K562 (cell line): ENCODE results near the gene ANKRD44. TPM values are rescaled to one million over a fixed set of nuclear protein-coding genes. Genes with fewer than 3 reads are reported as not detected.

Source experiments
- ATAC-seq: fragments of 200-7000 bp; cut with Tn5 transposase; 3 replicates; pipeline ENCODE4 v1.9.1; 2020; ENCODE audit warnings: moderate library complexity
- BruUV-seq: library from RNA; stranded (reverse); fragments of 400-500 nt; replicated peaks from 2 replicates; lab custom pipeline; 2021; lab: Mats Ljungman, UMichigan
- CTCF ChIA-PET: fragments of 300-600 bp; formaldehyde crosslinking; extraction: SDS; loops from one replicate; lab custom pipeline; 2021; ENCODE audit warnings: low intra/inter-chr PET ratio; lab: Yijun Ruan, JAX
- POLR2A ChIA-PET: fragments of 300-600, 350-650 bp; sonication (Branson Sonifier 250); formaldehyde crosslinking; extraction: SDS; loops from one replicate; lab custom pipeline; 2021; ENCODE audit warnings: antibody characterized with exemption, inconsistent platforms; lab: Yijun Ruan, JAX
- DNase-seq, 4 experiments: peaks; one replicate each; pipeline versions ENCODE4 v3.0.0 to v3.0.0-alpha.2; 2011 to 2018; ENCODE audit warnings: low spot score in 3 of 4, mixed read lengths in 3 of 4; ENCODE audit errors: extremely low read depth in 1 of 4
- FAIRE-seq: peaks from 2 replicates; lab custom pipeline; 2011; peaks lifted over from hg19 to GRCh38; lab: Jason Lieb, UNC
- H2AFZ ChIP-seq: 2 replicates; pipeline ENCODE4 v1.6.0; 2011; ENCODE audit warnings: low read depth, low read length, control low read depth, inconsistent platforms
- H3K27ac ChIP-seq: fragments of 200-600 bp; 3 replicates; pipeline ENCODE4 v1.8.0; 2011; ENCODE audit warnings: low read depth, mild to moderate bottlenecking, control low read depth, inconsistent platforms, low read length, moderate library complexity, mixed read lengths; ENCODE audit errors: extremely low read depth
- H3K27me3 ChIP-seq, 2 experiments: fragments of 300-600 bp in 1 of 2; 2 replicates in 1 of 2; 3 replicates in 1 of 2; pipeline versions ENCODE4 v1.6.0 to v1.8.0; 2011; ENCODE audit warnings: inconsistent platforms in 2 of 2, low read length in 2 of 2, mild to moderate bottlenecking in 1 of 2, mixed read lengths in 1 of 2, moderate library complexity in 1 of 2; ENCODE audit not compliant: control insufficient read depth in 2 of 2, insufficient read depth in 2 of 2
- H3K36me3 ChIP-seq: fragments of 300-600 bp; 3 replicates; pipeline ENCODE4 v1.8.0; 2011; ENCODE audit warnings: mild to moderate bottlenecking, low read length, inconsistent platforms; ENCODE audit not compliant: control insufficient read depth, insufficient read depth
- H3K4me1 ChIP-seq, 2 experiments: fragments of 200-600 bp in 1 of 2; replicated peaks in 1 of 2; 2 replicates in 1 of 2; 3 replicates in 1 of 2; pipeline versions ENCODE4 v1.5.1 to v1.8.0; 2011; ENCODE audit warnings: inconsistent platforms in 2 of 2, low read length in 2 of 2, mild to moderate bottlenecking in 1 of 2, mixed read lengths in 1 of 2, moderate library complexity in 1 of 2; ENCODE audit not compliant: control insufficient read depth in 2 of 2, insufficient read depth in 2 of 2
- H3K4me2 ChIP-seq: 2 replicates; pipeline ENCODE4 v1.6.1; 2011; ENCODE audit warnings: low read length, control low read depth, inconsistent platforms, mixed read lengths; ENCODE audit not compliant: insufficient read depth
- H3K4me3 ChIP-seq: fragments of 200-600 bp; sonication (generic), shearing (Covaris generic); 2 replicates; pipeline ENCODE4 v1.5.1; 2016; ENCODE audit warnings: control low read depth, inconsistent platforms
- H3K79me2 ChIP-seq: fragments of 200-600 bp; 3 replicates; pipeline ENCODE4 v1.8.0; 2011; ENCODE audit warnings: low read length, inconsistent platforms; ENCODE audit not compliant: control insufficient read depth, insufficient read depth
- H3K9ac ChIP-seq, 2 experiments: 2 replicates each; pipeline versions ENCODE4 v1.6.0 to v1.6.1; 2011; ENCODE audit warnings: low read depth in 2 of 2, low read length in 2 of 2, control low read depth in 1 of 2, inconsistent platforms in 1 of 2, mild to moderate bottlenecking in 1 of 2, mixed read lengths in 1 of 2; ENCODE audit not compliant: insufficient read depth in 1 of 2
- H3K9me1 ChIP-seq: one replicate; pipeline ENCODE4 v1.6.0; 2011; ENCODE audit warnings: inconsistent platforms, mild to moderate bottlenecking, low read length, moderate library complexity; ENCODE audit not compliant: control insufficient read depth, insufficient read depth
- H3K9me3 ChIP-seq: replicated peaks from 2 replicates; pipeline ENCODE4 v1.5.1; 2011; ENCODE audit warnings: low read depth, low read length, inconsistent platforms; ENCODE audit not compliant: control insufficient read depth, insufficient read depth
- H4K20me1 ChIP-seq: replicated peaks from 2 replicates; pipeline ENCODE4 v1.6.1; 2011; ENCODE audit warnings: low read length, inconsistent platforms, mixed read lengths; ENCODE audit not compliant: control insufficient read depth, insufficient read depth
- BCL6 ChIP-seq: fragments of 250-450 bp; sonication (Bioruptor Pico); IDR thresholded peaks from 2 replicates; pipeline ENCODE4 v1.4.0; 2020
- BMI1 ChIP-seq: fragments of 150-350 bp; IDR thresholded peaks from 2 replicates; pipeline ENCODE4 v1.6.1; 2014; ENCODE audit warnings: low read length
- ILK ChIP-seq: fragments of 450-650 bp; IDR thresholded peaks from 2 replicates; pipeline ENCODE4 v1.6.1; 2016; ENCODE audit warnings: missing genetic modification characterization, low read depth, mild to moderate bottlenecking, missing compliant biosample characterization, moderate library complexity, borderline replicate concordance
- LCOR ChIP-seq: sonication (generic); formaldehyde crosslinking; IDR thresholded peaks from 2 replicates; pipeline ENCODE4 v1.8.0; 2022; ENCODE audit warnings: mild to moderate bottlenecking, missing genetic modification reagents
- NR3C1 ChIP-seq: sonication (generic); formaldehyde crosslinking; IDR thresholded peaks from 2 replicates; pipeline ENCODE4 v1.8.1; 2022; ENCODE audit warnings: missing genetic modification reagents
- PREB ChIP-seq: sonication (generic); formaldehyde crosslinking; IDR thresholded peaks from 2 replicates; pipeline ENCODE4 v1.8.1; 2023; ENCODE audit warnings: mild to moderate bottlenecking, missing genetic modification reagents
- PYGO2 ChIP-seq: fragments of 450-650 bp; IDR thresholded peaks from 2 replicates; pipeline ENCODE4 v1.6.1; 2016; ENCODE audit warnings: mild to moderate bottlenecking, missing genetic modification characterization, moderate library complexity, missing compliant biosample characterization
- RAD21 ChIP-seq, 2 experiments: fragments of 250-450 bp in 1 of 2; fragments of 450-650 bp in 1 of 2; sonication (Bioruptor Pico) in 1 of 2; formaldehyde crosslinking in 1 of 2; IDR thresholded peaks in 1 of 2; conservative IDR thresholded peaks in 1 of 2; 2 replicates each; pipeline versions ENCODE4 v1.4.0 to v1.8.0; 2020 to 2022; ENCODE audit warnings: mild to moderate bottlenecking in 2 of 2, moderate library complexity in 1 of 2
- RUNX1 ChIP-seq: sonication (generic); IDR thresholded peaks from 2 replicates; pipeline ENCODE4 v1.6.1; 2016; ENCODE audit warnings: antibody characterized with exemption, low read depth
- SMAD1 ChIP-seq: fragments of 150-350 bp; IDR thresholded peaks from 2 replicates; pipeline ENCODE4 v1.6.1; 2014; ENCODE audit warnings: low read length, low read depth; ENCODE audit not compliant: partially characterized antibody
- UBTF ChIP-seq, 2 experiments: IDR thresholded peaks; 2 replicates each; pipeline ENCODE4 v1.6.1; 2012; ENCODE audit warnings: improper control_type of control experiment in 2 of 2, low read depth in 2 of 2, low read length in 2 of 2, borderline replicate concordance in 1 of 2
- XRCC4 ChIP-seq: IDR thresholded peaks from one replicate; pipeline ENCODE4 v1.6.1; 2011; ENCODE audit not compliant: insufficient read depth, insufficient read length; ENCODE audit errors: extremely low read depth
- ZFP91 ChIP-seq: sonication (generic); formaldehyde crosslinking; IDR thresholded peaks from 2 replicates; pipeline ENCODE4 v1.8.0; 2022; ENCODE audit warnings: mild to moderate bottlenecking, missing genetic modification reagents
- WGBS: fragments of 100-300 bp; shearing (Covaris generic); methylation state at CpG from one replicate; pipeline ENCODE4 v1.1.6; 2016; ENCODE audit warnings: low coverage, mixed read lengths; ENCODE audit not compliant: insufficient coverage; ENCODE audit errors: missing lambda C conversion rate; 5-methylcytosine and 5-hydroxymethylcytosine counted together
- in situ Hi-C: fragments of 300-500 bp; cut with MboI; formaldehyde crosslinking; loops from 4 replicates; pipeline ENCODE4 v1.15.0; 2018; ENCODE audit warnings: inconsistent platforms, mixed read lengths
- intact Hi-C: fragments of 100-400 bp; cut with micrococcal nuclease; formaldehyde crosslinking; loops from 2 replicates; pipeline ENCODE4 v1.14.2; 2022
- polyA plus RNA-seq, 8 experiments: library from polyadenylated mRNA; depleted of rRNA in 4 of 8; stranded (reverse) in 5 of 8; unstranded in 3 of 8; fragments of >200 nt; fragmentation: Nextera tagmentation in 2 of 8; fragmentation: Illumina TruSeq in 1 of 8; extraction: Ambion mirVana in 2 of 8; extraction: Trizol in 1 of 8; gene quantifications; 2 replicates each; pipeline versions ENCODE4 v1.2.1 to v1.2.3, GENCODE V29; 2011 to 2014; ENCODE audit warnings: inconsistent platforms in 1 of 8, missing spikeins in 1 of 8
- total RNA-seq, 7 experiments: library from RNA; depleted of rRNA in 6 of 7; stranded (reverse); fragments of >200 nt in 6 of 7; fragmentation: Illumina TruSeq in 2 of 7; extraction: Trizol in 2 of 7; gene quantifications; 2 replicates each; pipeline versions ENCODE4 v1.2.1 to v1.2.3, GENCODE V29; 2011 to 2021; ENCODE audit warnings: low replicate concordance in 1 of 7
- TF ChIP-seq, protein P1 (sequence below): fragments of 450-650 bp; formaldehyde crosslinking; IDR thresholded peaks from 2 replicates; pipeline ENCODE4 v1.4.0; 2022; ENCODE audit warnings: missing genetic modification characterization
- TF ChIP-seq, protein P2 (sequence below): fragments of 250-450 bp; sonication (Bioruptor Pico); IDR thresholded peaks from 2 replicates; pipeline ENCODE4 v1.8.0; 2022; ENCODE audit warnings: moderate library complexity, mild to moderate bottlenecking, inconsistent platforms

Gene ANKRD44
- total and polyA plus RNA-seq, 9 of the 15 experiments (the other 6 are each of a cell fraction or from before 2014, with no cell fraction given): 0.03 to 0.64 (median 0.07) TPM; not detected in 3

DNA sequence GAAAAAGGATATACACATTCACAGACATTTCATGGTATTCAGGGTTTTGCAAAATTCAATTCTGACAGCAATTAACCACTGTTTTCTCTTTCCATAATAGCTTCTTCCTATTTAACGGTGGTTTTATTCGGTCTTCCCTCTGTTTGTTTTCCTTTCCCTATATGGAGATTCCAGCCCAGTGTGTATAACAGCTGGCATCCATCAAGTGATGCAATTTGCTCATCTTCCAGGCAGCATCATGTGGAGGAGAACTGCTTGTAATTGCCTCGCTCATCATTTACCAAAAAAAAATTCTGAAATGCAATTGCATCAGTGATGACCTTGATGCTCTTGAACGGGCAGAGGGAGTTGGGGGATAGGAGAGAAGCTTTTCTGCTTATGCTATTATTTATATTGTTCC is 218.1 kb downstream of the ANKRD44 start:
- CTCF ChIA-PET: no interaction called here
- Histone ChIP-seq H3K27me3 (peaks cover 0 to 5% of the 10 kb centered on the region in 2 experiments; a peak in 1 of 5 replicates), H3K4me3 (no peak overlapping the region), H4K20me1 (no peaks in the 10 kb centered on the region), H3K9me1 (no peaks in the 10 kb centered on the region), H3K4me2 (no peak overlapping the region), H2AFZ (no peak overlapping the region), H3K36me3 (no peaks in the 10 kb centered on the region), H3K27ac (no peak overlapping the region), H3K79me2 (no peaks in the 10 kb centered on the region), H3K9me3 (no peaks in the 10 kb centered on the region), H3K4me1 (no peaks in the 10 kb centered on the region), H3K9ac (no peak overlapping the region)
- POLR2A ChIA-PET: interaction anchor here (0.6 kb wide), 1 partner anchor 171 kb away, joined by 4 read pairs; no protein-coding TSS in a partner anchor
- intact Hi-C loops: no loop called here
- DNase-seq: no peak
- no peak for ATAC-seq
- in situ Hi-C loops: no loop called here
- WGBS: 0% methylated on average over 2 of the region's 4 CpGs
- TF ChIP-seq XRCC4 (no peak), NR3C1 (CRISPR knock-in tag) (no peak), PYGO2 (tag) (no peak), BMI1 (no peak), PREB (CRISPR knock-in tag) (no peak), ILK (tag) (no peak), RAD21 (CRISPR knock-in tag; conservative IDR thresholded peaks at IDR 0.05 in 1 of 2, IDR thresholded peaks at IDR 0.05 in 1 of 2) (no peak), UBTF (IDR thresholded peaks at IDR 0.05; ENCODE audit: borderline replicate concordance in 1 of 2, low read depth in 2 of 2, low read length in 2 of 2) (no peak), RUNX1 (no peak), LCOR (CRISPR knock-in tag) (no peak), BCL6 (CRISPR knock-in tag) (no peak), ZFP91 (no peak), SMAD1 (no peak)
- TF ChIP-seq, protein P1, sequence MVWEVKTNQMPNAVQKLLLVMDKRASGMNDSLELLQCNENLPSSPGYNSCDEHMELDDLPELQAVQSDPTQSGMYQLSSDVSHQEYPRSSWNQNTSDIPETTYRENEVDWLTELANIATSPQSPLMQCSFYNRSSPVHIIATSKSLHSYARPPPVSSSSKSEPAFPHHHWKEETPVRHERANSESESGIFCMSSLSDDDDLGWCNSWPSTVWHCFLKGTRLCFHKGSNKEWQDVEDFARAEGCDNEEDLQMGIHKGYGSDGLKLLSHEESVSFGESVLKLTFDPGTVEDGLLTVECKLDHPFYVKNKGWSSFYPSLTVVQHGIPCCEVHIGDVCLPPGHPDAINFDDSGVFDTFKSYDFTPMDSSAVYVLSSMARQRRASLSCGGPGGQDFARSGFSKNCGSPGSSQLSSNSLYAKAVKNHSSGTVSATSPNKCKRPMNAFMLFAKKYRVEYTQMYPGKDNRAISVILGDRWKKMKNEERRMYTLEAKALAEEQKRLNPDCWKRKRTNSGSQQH: no peak
- TF ChIP-seq, protein P2, sequence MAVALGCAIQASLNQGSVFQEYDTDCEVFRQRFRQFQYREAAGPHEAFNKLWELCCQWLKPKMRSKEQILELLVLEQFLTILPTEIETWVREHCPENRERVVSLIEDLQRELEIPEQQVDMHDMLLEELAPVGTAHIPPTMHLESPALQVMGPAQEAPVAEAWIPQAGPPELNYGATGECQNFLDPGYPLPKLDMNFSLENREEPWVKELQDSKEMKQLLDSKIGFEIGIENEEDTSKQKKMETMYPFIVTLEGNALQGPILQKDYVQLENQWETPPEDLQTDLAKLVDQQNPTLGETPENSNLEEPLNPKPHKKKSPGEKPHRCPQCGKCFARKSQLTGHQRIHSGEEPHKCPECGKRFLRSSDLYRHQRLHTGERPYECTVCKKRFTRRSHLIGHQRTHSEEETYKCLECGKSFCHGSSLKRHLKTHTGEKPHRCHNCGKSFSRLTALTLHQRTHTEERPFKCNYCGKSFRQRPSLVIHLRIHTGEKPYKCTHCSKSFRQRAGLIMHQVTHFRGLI (CRISPR knock-in tag): no peak
- no TSS peak for BruUV-seq
- FAIRE-seq: no peak
